Thoracic aorta (tissue), 2 donors: Measurements from ENCODE around the gene NUB1. TPM values are rescaled to one million over a fixed set of nuclear protein-coding genes. Genes with fewer than 3 reads are reported as not detected.
A peak's percentile ranks its signal among the peaks of the same experiment; 100 is the strongest.

Source experiments
- ATAC-seq: fragments of 150-250 bp; one replicate; pipeline ENCODE4 v1.8.0; 2017; ENCODE audit warnings: low read depth; ENCODE audit not compliant: insufficient number of reproducible peaks, low FRiP score
- DNase-seq: peaks from one replicate; pipeline ENCODE4 v3.0.0-alpha.2; 2020; ENCODE audit warnings: low spot score
- H3K27ac ChIP-seq, 2 donors: fragments of 200-600 bp; sonication (generic); 1 replicate in 1 of 2; 2 replicates in 1 of 2; pipeline ENCODE4 v1.5.1; 2016; ENCODE audit warnings: mild to moderate bottlenecking in 2 of 2, moderate library complexity in 2 of 2
- H3K27me3 ChIP-seq: fragments of 200-600 bp; sonication (generic); replicated peaks from 2 replicates; pipeline ENCODE4 v1.6.0; 2016; ENCODE audit warnings: mild to moderate bottlenecking; ENCODE audit not compliant: insufficient read depth
- H3K36me3 ChIP-seq: fragments of 200-600 bp; sonication (generic); one replicate; pipeline ENCODE4 v1.5.1; 2016
- H3K4me1 ChIP-seq, 2 donors: fragments of 200-600 bp; sonication (generic); 1 replicate in 1 of 2; 2 replicates in 1 of 2; pipeline versions ENCODE4 v1.5.1 to v1.6.0; 2016; ENCODE audit warnings: low read depth in 2 of 2, mild to moderate bottlenecking in 1 of 2; ENCODE audit not compliant: control insufficient read depth in 1 of 2
- H3K4me3 ChIP-seq: fragments of 200-600 bp; sonication (generic); 2 replicates; pipeline ENCODE4 v1.5.1; 2016; ENCODE audit warnings: mild to moderate bottlenecking
- H3K9me3 ChIP-seq: fragments of 200-600 bp; sonication (generic); 2 replicates; pipeline ENCODE4 v1.5.1; 2016
- total RNA-seq, 2 donors: library from RNA; depleted of rRNA; stranded (reverse); fragments of >200 nt; gene quantifications; one replicate each; pipeline versions ENCODE4 v1.1.0 to v1.2.3, GENCODE V29; 2016
- TF ChIP-seq, protein P1 (sequence below): fragments of 200-600 bp; sonication (generic); IDR thresholded peaks from one replicate; pipeline ENCODE4 v1.5.1; 2019; ENCODE audit warnings: antibody characterized with exemption

NUB1 gene
- total RNA-seq, 2 donors from 2014 or later: 51.0 to 53.4 TPM

DNA sequence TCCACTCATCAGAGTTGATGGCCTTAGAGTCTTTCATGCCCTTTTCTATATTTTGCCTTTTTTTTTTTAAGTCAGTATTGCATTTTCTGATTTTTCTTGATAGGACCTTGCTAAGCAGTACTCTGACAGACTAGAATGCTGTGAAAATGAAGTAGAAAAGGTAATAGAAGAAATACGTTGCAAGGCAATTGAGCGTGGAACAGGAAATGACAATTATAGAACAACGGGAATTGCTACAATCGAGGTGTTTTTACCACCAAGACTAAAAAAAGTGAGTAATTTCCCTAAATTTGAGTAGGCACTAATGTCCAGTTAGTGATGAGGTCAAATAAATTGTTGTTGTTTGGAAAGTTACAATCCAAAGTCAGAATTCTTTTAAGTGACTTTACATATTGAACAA is 7.4 kb downstream of the NUB1 start:
- Histone ChIP-seq H3K4me1 (peaks cover 0 to 9% of the 10 kb centered on the region in 2 donors), H3K27me3 (no peaks in the 10 kb centered on the region), H3K36me3 (peaks cover 36% of the 10 kb centered on the region), H3K27ac (no peak overlapping the region), H3K9me3 (no peaks in the 10 kb centered on the region), H3K4me3 (no peak overlapping the region)
- DNase-seq (no peak), ATAC-seq (no peak)
- TF ChIP-seq, protein P1, sequence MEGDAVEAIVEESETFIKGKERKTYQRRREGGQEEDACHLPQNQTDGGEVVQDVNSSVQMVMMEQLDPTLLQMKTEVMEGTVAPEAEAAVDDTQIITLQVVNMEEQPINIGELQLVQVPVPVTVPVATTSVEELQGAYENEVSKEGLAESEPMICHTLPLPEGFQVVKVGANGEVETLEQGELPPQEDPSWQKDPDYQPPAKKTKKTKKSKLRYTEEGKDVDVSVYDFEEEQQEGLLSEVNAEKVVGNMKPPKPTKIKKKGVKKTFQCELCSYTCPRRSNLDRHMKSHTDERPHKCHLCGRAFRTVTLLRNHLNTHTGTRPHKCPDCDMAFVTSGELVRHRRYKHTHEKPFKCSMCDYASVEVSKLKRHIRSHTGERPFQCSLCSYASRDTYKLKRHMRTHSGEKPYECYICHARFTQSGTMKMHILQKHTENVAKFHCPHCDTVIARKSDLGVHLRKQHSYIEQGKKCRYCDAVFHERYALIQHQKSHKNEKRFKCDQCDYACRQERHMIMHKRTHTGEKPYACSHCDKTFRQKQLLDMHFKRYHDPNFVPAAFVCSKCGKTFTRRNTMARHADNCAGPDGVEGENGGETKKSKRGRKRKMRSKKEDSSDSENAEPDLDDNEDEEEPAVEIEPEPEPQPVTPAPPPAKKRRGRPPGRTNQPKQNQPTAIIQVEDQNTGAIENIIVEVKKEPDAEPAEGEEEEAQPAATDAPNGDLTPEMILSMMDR: no peak

DNA sequence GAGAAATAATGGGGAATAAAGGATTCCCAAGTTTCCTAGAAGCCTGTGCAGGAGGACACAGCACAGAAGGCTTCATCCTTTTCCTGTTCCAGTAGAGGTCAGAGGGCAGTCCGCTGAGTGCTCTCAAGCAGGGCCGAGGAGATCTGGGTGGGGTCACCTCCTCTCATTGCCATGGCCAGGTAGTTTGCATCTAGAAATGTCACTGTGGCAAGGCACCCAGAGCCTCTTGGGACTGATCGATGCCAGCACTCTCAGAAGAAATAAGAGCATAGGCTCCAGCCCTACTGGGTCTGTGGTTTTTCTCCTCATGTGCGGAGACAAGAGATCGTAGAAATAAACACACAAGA is 7.9 kb downstream of the NUB1 start:
- peaks cover 0 to 9% of the 10 kb centered on the region in 2 donors for H3K4me1 ChIP-seq
- peak overlapping the region; percentile 46 for H3K4me3 ChIP-seq
- DNase-seq: no peak
- H3K36me3 ChIP-seq: peaks cover 36% of the 10 kb centered on the region
- ATAC-seq: no peak
- H3K27ac ChIP-seq: no peak overlapping the region
- no peaks in the 10 kb centered on the region for H3K27me3 ChIP-seq
- no peaks in the 10 kb centered on the region for H3K9me3 ChIP-seq
- TF ChIP-seq, protein P1: no peak

DNA sequence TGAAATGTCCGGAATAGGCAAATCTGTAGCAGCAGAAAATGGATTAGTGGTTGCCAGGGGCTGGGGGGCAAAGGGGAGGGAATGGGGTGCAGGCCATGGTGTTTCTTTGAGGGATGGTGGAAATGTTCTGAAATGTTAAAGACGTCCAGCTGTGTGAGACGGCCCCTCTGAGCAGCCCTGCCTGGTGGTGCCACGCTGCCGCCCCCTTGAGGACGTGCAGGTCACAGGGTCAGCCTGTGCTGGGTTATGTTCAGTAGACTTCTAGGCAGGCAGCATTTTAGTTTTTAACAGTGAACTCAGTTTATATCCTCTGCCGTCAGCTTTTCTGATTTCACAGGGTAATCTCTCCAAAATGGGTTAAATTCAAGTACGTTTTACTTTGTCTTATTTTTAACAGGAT is 9.4 kb downstream of the NUB1 start:
- peaks cover 38% of the 10 kb centered on the region for H3K36me3 ChIP-seq
- ATAC-seq: no peak
- no peak for DNase-seq
- no peak overlapping the region for H3K4me3 ChIP-seq
- TF ChIP-seq, protein P1: no peak
- no peaks in the 10 kb centered on the region for H3K27me3 ChIP-seq
- peaks cover 0 to 9% of the 10 kb centered on the region in 2 donors for H3K4me1 ChIP-seq
- H3K9me3 ChIP-seq: no peaks in the 10 kb centered on the region
- H3K27ac ChIP-seq: no peak overlapping the region

DNA sequence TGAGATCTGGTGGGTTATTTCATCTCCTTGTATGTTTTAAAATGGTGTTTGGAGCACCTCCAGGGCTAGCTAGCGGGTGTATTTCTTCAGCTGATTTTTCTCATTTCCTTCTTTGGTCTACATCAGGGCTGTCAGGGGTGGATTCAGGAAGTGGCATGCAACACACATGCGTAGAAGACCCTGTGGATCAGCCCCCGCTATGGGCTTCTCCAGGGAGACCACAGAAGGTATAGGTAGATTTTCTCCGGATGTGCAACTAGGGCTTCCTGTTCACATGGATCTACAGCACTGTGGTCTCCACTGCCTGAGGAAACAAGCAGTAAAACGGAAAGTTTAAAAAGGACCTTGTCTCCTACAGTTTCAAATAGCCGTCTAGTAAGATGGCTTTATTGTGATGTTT is 10.4 kb downstream of the NUB1 start:
- Histone ChIP-seq H3K4me1 (peaks cover 0 to 9% of the 10 kb centered on the region in 2 donors), H3K27ac (no peak overlapping the region), H3K4me3 (no peak overlapping the region), H3K27me3 (no peaks in the 10 kb centered on the region), H3K36me3 (peaks cover 34% of the 10 kb centered on the region), H3K9me3 (no peaks in the 10 kb centered on the region)
- TF ChIP-seq, protein P1: no peak
- ATAC-seq (no peak), DNase-seq (no peak)

DNA sequence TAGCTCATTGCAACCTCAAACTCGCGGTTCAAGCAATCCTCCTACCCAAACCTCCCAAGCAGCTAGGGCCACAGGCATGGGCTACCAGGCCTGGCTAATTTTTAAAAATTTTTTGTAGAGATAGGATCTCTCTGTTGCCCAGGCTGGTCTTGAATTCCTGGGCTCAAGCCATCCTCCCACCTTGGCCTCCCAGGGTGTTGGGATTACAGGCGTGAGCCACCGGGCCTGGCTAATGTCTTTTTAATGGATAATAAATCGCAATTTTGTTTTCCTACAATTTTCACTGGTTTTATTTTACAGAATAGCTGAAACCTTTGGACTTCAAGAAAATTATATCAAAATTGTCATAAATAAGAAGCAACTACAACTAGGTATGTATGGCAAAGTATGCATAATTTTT is 10.9 kb downstream of the NUB1 start:
- DNase-seq (no peak), ATAC-seq (no peak)
- TF ChIP-seq, protein P1: no peak
- Histone ChIP-seq H3K36me3 (peaks cover 34% of the 10 kb centered on the region), H3K27me3 (no peaks in the 10 kb centered on the region), H3K4me1 (peaks cover 0 to 9% of the 10 kb centered on the region in 2 donors), H3K27ac (no peak overlapping the region), H3K4me3 (no peak overlapping the region), H3K9me3 (no peaks in the 10 kb centered on the region)
